ENCODE data around the gene YPEL5. TPM values are rescaled to one million over a fixed set of nuclear protein-coding genes. Genes with fewer than 3 reads are reported as not detected.

YPEL5 gene
- total RNA-seq, 1 donor from 2014 or later: 93.3 TPM

DNA sequence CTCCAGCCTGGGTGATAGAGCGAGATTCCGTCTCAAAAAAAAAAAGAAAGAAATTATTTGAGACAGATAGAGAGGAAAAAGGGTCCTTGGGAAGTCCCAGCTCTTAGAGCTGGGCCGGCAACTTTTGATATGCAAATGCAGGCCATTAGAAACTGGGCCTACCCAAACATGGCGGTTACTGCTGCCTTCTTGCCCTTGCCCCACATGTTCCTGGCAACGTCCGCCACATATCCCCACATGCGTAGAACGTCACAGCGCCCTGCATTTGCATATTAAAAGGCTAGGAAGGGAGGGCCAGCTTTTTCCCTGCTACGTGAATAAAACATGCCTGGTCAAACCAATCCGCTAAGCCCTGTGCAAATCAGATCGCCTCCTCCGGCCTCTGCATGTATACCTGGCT is 43.8 kb downstream of the YPEL5 start:
- Mint-ChIP-seq H3K27ac (ENCODE audit: unreplicated experiment) (no peak overlapping the region), H3K4me1 (ENCODE audit: low read depth) (peaks cover 5% of the 10 kb centered on the region), H3K9me3 (ENCODE audit: low read depth) (no peaks in the 10 kb centered on the region), H3K36me3 (ENCODE audit: low read depth) (peaks cover 1% of the 10 kb centered on the region), H3K4me3 (ENCODE audit: unreplicated experiment) (no peak overlapping the region), H3K27me3 (ENCODE audit: low read depth) (no peaks in the 10 kb centered on the region)
- DNase-seq (ENCODE audit: low spot score): no peak
- TF ChIP-seq, protein P1, sequence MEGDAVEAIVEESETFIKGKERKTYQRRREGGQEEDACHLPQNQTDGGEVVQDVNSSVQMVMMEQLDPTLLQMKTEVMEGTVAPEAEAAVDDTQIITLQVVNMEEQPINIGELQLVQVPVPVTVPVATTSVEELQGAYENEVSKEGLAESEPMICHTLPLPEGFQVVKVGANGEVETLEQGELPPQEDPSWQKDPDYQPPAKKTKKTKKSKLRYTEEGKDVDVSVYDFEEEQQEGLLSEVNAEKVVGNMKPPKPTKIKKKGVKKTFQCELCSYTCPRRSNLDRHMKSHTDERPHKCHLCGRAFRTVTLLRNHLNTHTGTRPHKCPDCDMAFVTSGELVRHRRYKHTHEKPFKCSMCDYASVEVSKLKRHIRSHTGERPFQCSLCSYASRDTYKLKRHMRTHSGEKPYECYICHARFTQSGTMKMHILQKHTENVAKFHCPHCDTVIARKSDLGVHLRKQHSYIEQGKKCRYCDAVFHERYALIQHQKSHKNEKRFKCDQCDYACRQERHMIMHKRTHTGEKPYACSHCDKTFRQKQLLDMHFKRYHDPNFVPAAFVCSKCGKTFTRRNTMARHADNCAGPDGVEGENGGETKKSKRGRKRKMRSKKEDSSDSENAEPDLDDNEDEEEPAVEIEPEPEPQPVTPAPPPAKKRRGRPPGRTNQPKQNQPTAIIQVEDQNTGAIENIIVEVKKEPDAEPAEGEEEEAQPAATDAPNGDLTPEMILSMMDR (IDR thresholded peaks at IDR 0.05): no peak

DNA sequence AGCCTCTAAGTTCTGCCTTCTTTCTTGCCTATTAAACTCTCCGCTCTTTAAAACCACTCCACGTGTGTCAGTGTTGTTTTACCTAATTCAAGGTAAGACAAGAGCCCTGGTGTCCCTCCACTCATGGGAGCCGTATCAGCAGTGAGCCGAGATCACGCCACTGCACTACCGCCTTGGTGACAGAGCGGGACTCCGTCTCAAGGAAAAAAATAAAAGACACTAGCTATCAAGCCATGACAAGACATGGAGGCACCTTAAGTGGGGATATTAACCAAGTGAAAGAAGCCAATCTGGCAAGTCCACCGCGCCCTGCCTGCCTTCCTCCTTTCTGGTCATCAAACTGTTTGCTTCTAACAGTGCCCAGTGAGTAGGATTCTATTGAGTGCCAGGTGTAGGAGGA is 44.3 kb downstream of the YPEL5 start:
- Mint-ChIP-seq H3K27me3 (ENCODE audit: low read depth) (no peaks in the 10 kb centered on the region), H3K4me3 (ENCODE audit: unreplicated experiment) (no peak overlapping the region), H3K9me3 (ENCODE audit: low read depth) (no peaks in the 10 kb centered on the region), H3K4me1 (ENCODE audit: low read depth) (peaks cover 5% of the 10 kb centered on the region), H3K36me3 (ENCODE audit: low read depth) (no peaks in the 10 kb centered on the region), H3K27ac (ENCODE audit: unreplicated experiment) (no peak overlapping the region)
- TF ChIP-seq, protein P1 (IDR thresholded peaks at IDR 0.05): no peak
- no peak for DNase-seq (ENCODE audit: low spot score)

DNA sequence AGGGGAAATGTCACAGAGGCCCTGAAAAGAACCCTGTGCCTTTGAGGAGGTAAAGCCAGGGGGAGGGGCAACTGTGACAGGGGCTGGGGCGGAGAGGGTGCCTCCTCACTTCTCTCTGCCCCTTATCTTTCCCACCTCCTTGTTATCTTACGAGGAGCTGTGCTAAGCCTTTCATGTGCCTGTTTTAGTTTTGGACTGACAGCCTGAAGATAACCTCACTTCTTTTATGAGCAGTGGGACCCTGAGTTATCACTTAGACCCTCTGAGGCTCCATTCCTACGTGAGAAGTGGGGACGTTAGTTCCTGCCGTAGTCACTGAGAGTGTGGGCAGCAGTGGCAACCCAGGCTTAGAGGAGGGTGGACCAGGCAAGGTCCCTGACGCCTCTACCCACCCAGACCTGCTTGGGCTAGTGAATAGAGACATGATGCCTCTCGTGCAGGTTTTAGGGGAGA is 45.0 kb downstream of the YPEL5 start:
- DNase-seq (ENCODE audit: low spot score): no peak
- Mint-ChIP-seq H3K4me1 (ENCODE audit: low read depth) (peaks cover 5% of the 10 kb centered on the region), H3K9me3 (ENCODE audit: low read depth) (no peaks in the 10 kb centered on the region), H3K27ac (ENCODE audit: unreplicated experiment) (no peak overlapping the region), H3K27me3 (ENCODE audit: low read depth) (no peaks in the 10 kb centered on the region), H3K36me3 (ENCODE audit: low read depth) (no peaks in the 10 kb centered on the region), H3K4me3 (ENCODE audit: unreplicated experiment) (no peak overlapping the region)
- TF ChIP-seq, protein P1 (IDR thresholded peaks at IDR 0.05): no peak

DNA sequence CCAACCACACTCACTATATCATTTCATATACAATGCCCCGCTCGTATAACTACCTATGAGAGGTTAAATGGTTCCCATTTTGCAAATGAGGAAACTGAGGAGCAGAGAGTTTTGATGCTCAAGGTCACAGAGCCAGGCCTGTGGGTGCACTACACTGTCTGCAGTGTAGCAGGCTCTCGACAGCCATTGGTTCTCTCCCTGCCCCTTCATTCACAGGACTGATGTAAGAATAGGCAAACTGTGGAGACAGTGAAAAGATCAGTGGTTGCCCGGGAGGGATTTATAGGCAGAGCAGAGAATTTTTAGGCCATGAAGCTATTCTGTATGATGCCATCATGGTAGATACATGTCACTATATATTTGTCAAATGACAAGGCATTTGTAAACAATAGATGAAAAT is 45.5 kb downstream of the YPEL5 start:
- TF ChIP-seq, protein P1 (IDR thresholded peaks at IDR 0.05): no peak
- no peaks in the 10 kb centered on the region for H3K9me3 Mint-ChIP-seq (ENCODE audit: low read depth)
- DNase-seq (ENCODE audit: low spot score): no peak
- no peak overlapping the region for H3K27ac Mint-ChIP-seq (ENCODE audit: unreplicated experiment)
- H3K36me3 Mint-ChIP-seq (ENCODE audit: low read depth): no peaks in the 10 kb centered on the region
- peaks cover 5% of the 10 kb centered on the region for H3K4me1 Mint-ChIP-seq (ENCODE audit: low read depth)
- H3K27me3 Mint-ChIP-seq (ENCODE audit: low read depth): no peaks in the 10 kb centered on the region
- no peak overlapping the region for H3K4me3 Mint-ChIP-seq (ENCODE audit: unreplicated experiment)

DNA sequence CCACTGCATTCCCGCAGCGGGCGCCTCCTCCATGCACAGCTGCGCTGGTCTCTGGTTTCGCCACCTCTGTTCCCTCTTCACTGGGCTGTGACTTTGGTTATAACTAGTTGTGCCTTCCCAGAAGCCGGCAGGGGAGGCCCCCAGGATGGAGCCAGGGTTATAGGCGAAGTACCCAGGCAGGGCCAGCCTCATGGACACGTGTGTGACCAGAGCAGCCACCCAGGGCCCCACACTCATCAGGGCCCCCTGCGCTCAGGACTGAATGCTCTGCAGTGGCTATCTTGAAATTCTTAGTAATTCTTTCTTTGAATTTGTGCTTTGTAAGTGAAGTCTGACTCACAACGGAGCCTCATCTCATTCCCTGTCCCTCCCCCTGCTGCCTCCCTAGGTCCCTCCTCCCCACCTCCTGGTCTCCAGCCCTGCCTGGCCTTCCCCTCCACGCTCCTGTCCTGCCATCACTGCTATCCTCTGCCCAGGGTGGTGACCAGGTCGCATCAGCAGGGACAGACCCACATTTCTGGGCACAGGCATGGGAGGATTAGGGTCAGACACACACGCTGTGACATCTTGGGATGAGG is 46.4 kb downstream of the YPEL5 start:
- DNase-seq (ENCODE audit: low spot score): no peak
- TF ChIP-seq, protein P1 (IDR thresholded peaks at IDR 0.05): no peak
- Mint-ChIP-seq H3K9me3 (ENCODE audit: low read depth) (no peaks in the 10 kb centered on the region), H3K4me1 (ENCODE audit: low read depth) (peaks cover 5% of the 10 kb centered on the region), H3K4me3 (ENCODE audit: unreplicated experiment) (no peak overlapping the region), H3K27ac (ENCODE audit: unreplicated experiment) (no peak overlapping the region), H3K36me3 (ENCODE audit: low read depth) (no peaks in the 10 kb centered on the region), H3K27me3 (ENCODE audit: low read depth) (no peaks in the 10 kb centered on the region)

Data from chondrocyte (in vitro differentiated cells).